Lung (tissue), 12 donors: ENCODE results near the gene MRGPRX2. TPM values are rescaled to one million over a fixed set of nuclear protein-coding genes. Genes with fewer than 3 reads are reported as not detected.

ENCODE experiments used
- ATAC-seq: fragments of 200-7000 bp; cut with Tn5 transposase; one replicate; pipeline ENCODE4 v1.9.1; 2020; ENCODE audit warnings: moderate number of reproducible peaks; ENCODE audit not compliant: insufficient read depth, low FRiP score
- DNase-seq, 3 donors: peaks; one replicate each; pipeline ENCODE4 v3.0.0-alpha.2; 2013 to 2017
- H3K27ac ChIP-seq, 2 donors: one replicate each; pipeline ENCODE4 v1.5.1; 2013; ENCODE audit warnings: mild to moderate bottlenecking in 2 of 2, moderate library complexity in 2 of 2, control low read depth in 1 of 2, inconsistent platforms in 1 of 2, low read depth in 1 of 2, low read length in 1 of 2
- H3K27me3 ChIP-seq, 3 donors: one replicate each; pipeline ENCODE4 v1.5.1; 2013; ENCODE audit warnings: low read length in 2 of 3; ENCODE audit not compliant: control insufficient read depth in 3 of 3, insufficient read depth in 3 of 3
- H3K36me3 ChIP-seq, 4 donors: one replicate each; pipeline ENCODE4 v1.5.1; 2013; ENCODE audit warnings: low read length in 4 of 4, mild to moderate bottlenecking in 1 of 4, moderate library complexity in 1 of 4; ENCODE audit not compliant: control insufficient read depth in 4 of 4, insufficient read depth in 4 of 4
- H3K4me1 ChIP-seq, 5 donors: one replicate each; pipeline ENCODE4 v1.5.1; 2013; ENCODE audit warnings: low read length in 5 of 5, mild to moderate bottlenecking in 2 of 5, moderate library complexity in 1 of 5; ENCODE audit not compliant: control insufficient read depth in 5 of 5, insufficient read depth in 5 of 5
- H3K4me3 ChIP-seq: one replicate; pipeline ENCODE4 v1.5.1; 2013; ENCODE audit warnings: mild to moderate bottlenecking, control low read depth, moderate library complexity
- H3K9ac ChIP-seq, 2 donors: one replicate each; pipeline ENCODE4 v1.5.1; 2013; ENCODE audit warnings: low read length in 2 of 2, control low read depth in 1 of 2; ENCODE audit not compliant: insufficient read depth in 1 of 2
- H3K9me3 ChIP-seq, 4 donors: one replicate each; pipeline ENCODE4 v1.5.1; 2013; ENCODE audit warnings: low read length in 3 of 4, mild to moderate bottlenecking in 1 of 4, moderate library complexity in 1 of 4; ENCODE audit not compliant: control insufficient read depth in 4 of 4, insufficient read depth in 3 of 4
- CTCF ChIP-seq: IDR thresholded peaks from 2 replicates; pipeline ENCODE4 v1.5.1; 2012; ENCODE audit warnings: mild to moderate bottlenecking; ENCODE audit errors: control extremely low read depth, extremely low read depth
- WGBS, 2 donors: extraction: QIAGEN DNeasy Blood & Tissue Kit; methylation state at CpG; one replicate each; pipeline ENCODE4 v1.1.7; 2013; 5-methylcytosine and 5-hydroxymethylcytosine counted together
- polyA plus RNA-seq, 2 donors: library from polyadenylated mRNA; stranded (reverse); fragments of 200-250 nt; gene quantifications; one replicate each; pipeline ENCODE4 v1.2.1, GENCODE V29; 2013
- total RNA-seq, 2 donors: library from RNA; depleted of rRNA in 1 of 2; stranded (reverse); fragments of >200 nt in 1 of 2; gene quantifications; one replicate each; pipeline ENCODE4 v1.2.1, GENCODE V29; 2014 to 2021
- donor health status: control.
- donor health status: control.
- donor health status: Bipolar disorder and iron deficiency.
- donor health status: healthy.
- donor health status: DM: yes; HTN: yes; CAD: no.

Gene MRGPRX2
- total and polyA plus RNA-seq, 4 donors: not detected

- no peaks in the 10 kb centered on the region for H3K27me3 ChIP-seq
- no peaks in the 10 kb centered on the region for H3K9me3 ChIP-seq
- no peak overlapping the region for H3K27ac ChIP-seq
- 9 to 13% methylated on average over 3 of the region's 3 CpGs for WGBS, 2 donors
- H3K9ac ChIP-seq: no peak overlapping the region
- no peak for ATAC-seq
- no peak overlapping the region for H3K4me3 ChIP-seq
- no peak for TF ChIP-seq CTCF
- no peaks in the 10 kb centered on the region for H3K36me3 ChIP-seq
- peak; percentile 1 to 57 (median 44) for DNase-seq
- H3K4me1 ChIP-seq: no peaks in the 10 kb centered on the region
Measured at GRCh38 chr11:19018901-19019300, 41.6 kb downstream of the MRGPRX2 start.

GRCh38 chr11:19013181-19013857 lies 47.2 kb downstream of the MRGPRX2 start:
- 74 to 77% methylated on average over 3 of the region's 3 CpGs for WGBS, 2 donors
- Histone ChIP-seq H3K9me3 (peaks cover 0 to 3% (median under 1%) of the 10 kb centered on the region in 4 donors), H3K27me3 (no peaks in the 10 kb centered on the region), H3K4me3 (no peak overlapping the region), H3K9ac (no peak overlapping the region), H3K36me3 (no peaks in the 10 kb centered on the region), H3K27ac (no peak overlapping the region), H3K4me1 (no peaks in the 10 kb centered on the region)
- DNase-seq: no peak
- no peak for ATAC-seq
- no peak for TF ChIP-seq CTCF

GRCh38 chr11:19012636-19013035 lies 47.9 kb downstream of the MRGPRX2 start:
- Histone ChIP-seq H3K4me3 (no peak overlapping the region), H3K9me3 (peaks cover 0 to 3% (median under 1%) of the 10 kb centered on the region in 4 donors), H3K27ac (no peak overlapping the region), H3K9ac (no peak overlapping the region), H3K27me3 (no peaks in the 10 kb centered on the region), H3K36me3 (no peaks in the 10 kb centered on the region), H3K4me1 (no peaks in the 10 kb centered on the region)
- ATAC-seq: no peak
- TF ChIP-seq CTCF: no peak
- no peak for DNase-seq

Other genes with a start within 250 kb of the MRGPRX2 start
- gene MRGPRX1, start 121.3 kb downstream of the MRGPRX2 start, total RNA-seq: not detected
- gene MRGPRX1, start 121.3 kb downstream of the MRGPRX2 start, polyA plus RNA-seq: not detected
- 10 to 100 TPM; 13.5 to 20.0 TPM for gene ZDHHC13, start 56.5 kb upstream of the MRGPRX2 start, total RNA-seq
- gene ZDHHC13, start 56.5 kb upstream of the MRGPRX2 start, polyA plus RNA-seq: 10 to 100 TPM; 10.6 to 11.3 TPM
- gene CSRP3, start 141.3 kb upstream of the MRGPRX2 start, total RNA-seq: 1 to 10 TPM in 1 of 2 donors, not detected in 1; 3.5 TPM
- gene CSRP3, start 141.3 kb upstream of the MRGPRX2 start, polyA plus RNA-seq: under 1 TPM in 1 of 2 donors, not detected in 1; 0.07 TPM
- gene E2F8, start 180.2 kb upstream of the MRGPRX2 start, total RNA-seq: 1 to 10 TPM; 1.6 to 1.9 TPM
- under 1 TPM; 0.39 to 0.44 TPM for gene E2F8, start 180.2 kb upstream of the MRGPRX2 start, polyA plus RNA-seq